SK-N-MC (cell line): ENCODE measurements around the gene CCL4L2.
"Not testable (repeated sequence)": the region's sequence is repeated elsewhere in the genome, so short reads cannot be mapped to it uniquely, and the experiment has no call there.

ENCODE experiments used
- EZH2 ChIP-seq: fragments of 200-600 bp; sonication (generic); IDR thresholded peaks from one replicate; pipeline ENCODE4 v1.6.1; 2017; ENCODE audit warnings: antibody characterized with exemption
- POLR2AphosphoS5 ChIP-seq: IDR thresholded peaks from 2 replicates; pipeline ENCODE4 v1.6.1; 2012; ENCODE audit warnings: mild to moderate bottlenecking, low read depth, low read length, borderline replicate concordance

DNA sequence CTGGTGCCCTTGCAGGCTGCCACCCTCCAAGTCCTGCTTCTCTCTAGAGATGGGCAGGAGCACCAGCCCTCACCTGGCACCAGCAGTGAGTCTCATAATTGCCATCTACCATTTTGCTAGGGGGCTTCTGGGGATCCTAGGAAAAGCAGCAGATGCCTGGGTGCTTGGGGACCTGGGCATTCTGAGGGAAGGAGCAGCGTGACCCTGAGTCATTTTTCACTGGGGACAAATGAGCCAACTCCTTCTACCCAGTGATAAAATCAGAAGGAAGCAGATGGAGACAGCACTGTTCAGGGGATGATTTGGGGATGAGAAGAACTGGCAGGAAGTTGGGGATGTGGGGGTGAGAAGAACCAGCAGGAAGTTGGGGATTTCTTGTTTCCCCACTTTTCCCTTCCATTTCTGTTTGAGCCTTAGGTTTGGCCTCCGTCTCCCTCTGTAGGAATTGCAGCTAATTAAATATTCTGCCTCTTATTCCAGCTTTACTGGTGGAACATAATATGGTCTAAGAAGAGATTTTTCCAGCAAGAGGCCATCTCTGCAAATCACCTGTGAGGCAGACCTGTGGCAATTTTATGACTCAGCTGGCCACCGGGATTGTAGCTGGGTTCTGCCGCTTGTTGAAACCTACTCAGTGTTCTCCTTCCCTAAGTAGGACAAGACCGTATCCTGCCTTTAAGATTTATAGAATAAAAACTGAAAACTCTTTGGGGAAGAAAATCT lies 22.8 kb upstream of the CCL4L2 start:
- not testable (repeated sequence) for TF ChIP-seq POLR2AphosphoS5, EZH2
